GM21360 (cell line): ENCODE measurements around the gene SULT4A1.
"Not testable (repeated sequence)": the region's sequence is repeated elsewhere in the genome, so short reads cannot be mapped to it uniquely, and the experiment has no call there.

ENCODE experiments used
- ATAC-seq: cut with Tn5 transposase; IDR thresholded peaks from one replicate; pipeline ENCODE4 v1.9.1; 2021; ENCODE audit warnings: mild to moderate bottlenecking, moderate library complexity; ENCODE audit not compliant: unreplicated experiment

The SULT4A1 gene

GRCh38 chr22:43887391-43887790 is 25.1 kb upstream of the SULT4A1 start:
- no peak for ATAC-seq

GRCh38 chr22:43886231-43886630 is 23.9 kb upstream of the SULT4A1 start:
- ATAC-seq = no peak

DNA sequence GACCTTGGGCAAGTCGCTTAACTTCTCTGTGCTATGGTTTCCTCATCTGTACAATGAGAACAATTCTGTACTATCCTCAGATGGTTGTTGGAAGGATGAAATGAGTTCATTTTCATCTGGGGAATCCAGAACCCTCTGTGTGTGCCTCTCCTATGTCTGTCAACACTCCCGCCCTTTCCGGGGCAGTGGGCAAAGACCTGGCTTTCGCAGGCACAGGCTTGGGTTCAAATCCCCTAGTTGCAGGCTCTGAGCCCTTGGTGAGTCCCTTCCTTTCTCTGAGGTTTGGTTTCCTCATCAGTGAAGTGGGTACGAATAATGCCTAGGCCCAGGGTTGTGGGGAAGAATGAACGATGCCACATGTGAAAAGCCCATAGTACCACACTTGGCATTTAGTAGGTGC is 23.5 kb upstream of the SULT4A1 start:
- ATAC-seq = no peak

DNA sequence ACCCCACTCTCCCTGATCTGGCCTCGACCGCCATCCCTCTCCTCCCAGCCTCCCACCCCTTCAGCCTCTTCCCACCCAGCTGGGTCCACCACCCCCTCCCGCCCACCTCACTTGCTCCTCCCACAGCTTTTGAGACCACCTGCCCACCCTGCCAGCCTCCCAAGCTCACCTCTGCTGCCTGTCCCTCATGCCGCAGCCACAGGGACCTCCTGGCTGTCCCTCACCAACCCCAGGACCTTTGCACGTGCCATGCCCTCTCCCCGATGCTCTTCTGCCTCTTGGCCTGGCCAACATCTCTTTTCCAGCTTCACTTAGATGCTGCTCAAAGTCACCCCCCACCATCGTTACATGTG is 23.0 kb upstream of the SULT4A1 start:
- ATAC-seq = no peak

DNA sequence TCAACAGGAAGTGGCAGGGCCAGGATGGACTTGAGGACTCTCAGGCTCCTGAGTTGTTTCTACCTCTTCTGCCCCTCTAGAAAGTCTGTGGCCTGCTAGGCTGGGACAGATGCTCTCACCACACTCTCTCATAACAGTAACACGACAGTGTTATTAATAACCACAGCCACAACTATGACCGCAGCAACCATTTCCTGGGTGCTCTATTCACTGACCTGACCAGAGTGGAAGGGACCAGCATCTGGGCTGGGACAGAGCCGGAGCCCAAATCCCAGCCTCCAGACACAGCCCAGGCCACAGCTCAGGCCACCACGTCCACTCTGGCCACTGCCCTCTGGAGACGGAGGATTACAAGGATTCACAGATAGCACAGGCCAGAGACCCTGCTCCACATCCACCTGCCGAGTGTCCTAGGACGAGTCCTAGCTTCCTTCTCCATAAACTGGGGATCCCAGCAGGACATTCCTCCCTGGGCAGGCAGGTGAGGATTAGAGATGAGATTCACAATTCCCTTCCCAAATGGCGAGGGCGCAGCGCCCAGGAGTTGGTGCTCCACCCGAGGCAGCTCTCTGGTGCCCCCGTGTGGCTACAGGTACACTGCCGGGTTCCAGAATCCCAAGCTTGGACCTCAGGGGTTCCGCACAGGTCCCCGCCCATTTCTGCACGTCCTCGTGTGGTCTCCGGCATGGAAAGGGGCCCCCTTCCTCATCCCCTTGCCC is 22.4 kb upstream of the SULT4A1 start:
- no peak for ATAC-seq

DNA sequence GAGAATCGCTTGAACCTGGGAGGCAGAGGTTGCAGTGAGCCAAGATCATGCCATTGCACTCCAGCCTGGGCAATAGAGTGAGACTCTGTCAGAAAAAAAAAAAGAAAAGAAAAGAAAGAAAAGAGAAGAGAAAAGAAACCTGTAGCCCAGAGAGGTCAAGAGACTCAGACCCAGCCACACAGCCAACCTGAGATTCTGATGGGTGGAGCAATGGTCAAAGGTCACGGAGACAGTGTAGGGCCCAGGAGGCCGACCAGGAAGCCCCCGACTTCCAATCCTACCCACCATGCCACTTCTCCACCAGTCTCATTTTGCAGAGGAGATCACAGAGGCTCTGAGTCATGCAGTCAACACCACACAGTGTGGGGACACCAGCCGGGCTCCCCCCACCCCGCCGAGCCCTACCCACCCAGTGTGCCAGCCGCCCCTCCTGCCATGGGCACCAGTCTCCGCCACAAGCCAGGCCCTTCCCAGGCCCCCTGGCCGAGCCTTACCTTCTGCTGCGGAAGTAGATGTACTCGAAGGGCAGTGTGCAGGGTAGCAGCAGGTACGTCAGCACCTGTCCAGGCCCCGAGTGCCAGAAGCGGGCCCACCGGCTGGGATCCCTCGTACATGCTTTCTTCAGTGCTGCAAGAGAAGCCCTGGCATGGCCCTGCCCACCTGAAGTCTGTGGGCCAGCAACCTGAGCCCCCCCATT is 21.6 kb upstream of the SULT4A1 start:
- no peak for ATAC-seq

GRCh38 chr22:43883012-43883661 is 20.8 kb upstream of the SULT4A1 start:
- no peak for ATAC-seq

GRCh38 chr22:43882122-43882767 is 19.9 kb upstream of the SULT4A1 start:
- ATAC-seq = no peak

GRCh38 chr22:43881091-43882061 is 19.1 kb upstream of the SULT4A1 start:
- no peak for ATAC-seq

- ATAC-seq = no peak
Measured at GRCh38 chr22:43880541-43880991, 18.3 kb upstream of the SULT4A1 start.

DNA sequence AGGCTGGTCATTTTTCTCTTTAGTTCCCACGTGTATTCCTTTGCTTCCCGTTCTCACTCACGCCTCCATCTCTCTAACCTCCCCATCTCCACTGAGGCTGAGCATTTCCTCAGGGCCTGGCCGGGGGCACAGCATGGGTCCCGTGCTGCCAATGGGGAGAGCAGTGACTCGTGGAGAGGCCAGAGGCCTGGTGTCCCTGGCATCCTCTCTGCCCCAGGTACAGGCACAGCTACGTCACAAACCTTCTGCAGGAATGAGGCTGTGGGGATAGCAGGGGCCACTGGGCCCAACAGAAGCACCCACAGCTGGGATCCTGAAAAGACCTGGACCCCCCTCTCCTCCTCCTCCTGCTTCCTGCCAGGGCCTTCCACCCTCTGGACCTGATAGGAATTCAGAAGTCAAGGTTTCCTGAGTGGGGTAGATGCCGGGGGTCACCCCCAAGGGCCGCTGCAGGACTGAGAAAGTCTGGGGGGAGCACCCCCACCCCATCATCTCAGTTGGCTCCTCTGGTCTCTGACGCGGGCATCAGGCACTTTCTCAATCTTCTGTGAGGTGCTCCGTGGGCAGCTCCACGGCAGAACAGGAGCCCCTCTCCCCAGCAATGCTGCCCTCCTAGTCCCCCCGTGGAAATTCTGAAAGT is 17.7 kb upstream of the SULT4A1 start:
- ATAC-seq = no peak

GRCh38 chr22:43878831-43879550 is 16.7 kb upstream of the SULT4A1 start:
- no peak for ATAC-seq

DNA sequence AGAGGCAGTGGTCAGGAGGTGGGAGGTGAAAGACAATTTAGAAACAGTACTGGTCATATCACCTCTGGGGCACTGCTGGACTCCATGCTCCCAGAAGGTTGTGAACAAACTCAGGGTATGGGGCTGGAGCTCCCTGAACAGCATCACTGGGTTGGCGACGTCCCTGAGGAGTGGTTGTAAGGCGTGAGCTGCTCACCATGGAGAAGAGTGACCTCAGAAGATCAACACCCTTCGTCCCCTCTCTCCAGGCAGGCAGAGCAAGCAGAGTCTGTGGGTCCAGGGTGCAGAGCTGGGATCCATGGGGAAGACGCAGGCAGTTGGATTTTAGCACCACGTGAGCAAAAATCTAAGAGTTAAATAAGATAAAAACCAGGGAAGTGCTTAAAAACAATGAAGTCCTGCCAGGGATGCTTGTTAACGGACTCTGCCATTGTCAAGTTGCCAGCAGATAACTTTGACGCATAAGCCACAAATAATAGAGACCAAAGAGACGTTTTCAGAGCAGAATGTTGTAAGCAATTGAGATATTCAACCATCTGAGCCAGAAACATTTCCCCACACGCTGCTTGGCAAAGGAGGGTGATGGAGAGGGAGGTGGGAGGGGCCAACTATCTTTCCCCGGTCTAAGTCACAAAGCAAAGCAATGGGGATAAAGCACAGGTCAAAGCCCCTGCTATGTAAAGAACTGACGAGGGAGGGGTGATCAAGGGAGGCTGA is 15.9 kb upstream of the SULT4A1 start:
- no peak for ATAC-seq

- no peak for ATAC-seq
Measured at GRCh38 chr22:43876866-43877509, 14.7 kb upstream of the SULT4A1 start.

DNA sequence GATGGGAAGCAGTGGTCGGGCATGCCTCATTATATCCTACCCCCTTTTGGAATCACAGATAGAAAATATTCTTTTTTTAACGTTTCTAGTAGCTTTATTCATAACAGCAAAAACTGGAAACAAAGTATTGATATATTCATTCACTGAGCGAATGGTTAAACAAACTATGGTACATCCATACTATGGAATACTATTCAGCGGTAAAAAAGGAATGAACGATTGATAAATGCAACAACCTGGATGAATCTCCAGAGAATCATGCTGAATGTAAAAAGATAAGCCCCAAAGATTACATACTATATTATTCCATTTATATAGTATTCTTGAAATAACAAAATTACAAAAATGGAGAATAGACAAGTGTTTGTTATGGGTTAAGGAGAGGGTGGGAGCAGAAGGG is 7.5 kb upstream of the SULT4A1 start:
- ATAC-seq = no peak

GRCh38 chr22:43869001-43869400 is 6.7 kb upstream of the SULT4A1 start:
- ATAC-seq = not testable (repeated sequence)

GRCh38 chr22:43867839-43868635 is 5.7 kb upstream of the SULT4A1 start:
- no peak for ATAC-seq

- no peak for ATAC-seq
Measured at GRCh38 chr22:43862882-43863202, 529 bp upstream of the SULT4A1 start.
